HEK293 (cell line): ENCODE data around the gene BIN2.

ENCODE experiments used
- CTCF ChIA-PET: fragments of 350-600 bp; formaldehyde crosslinking; extraction: SDS; loops from one replicate; lab custom pipeline; 2021; ENCODE audit warnings: antibody characterized with exemption; lab: Yijun Ruan, JAX
- POLR2A ChIA-PET: fragments of 300-600 bp; formaldehyde crosslinking; extraction: SDS; loops from one replicate; lab custom pipeline; 2020; ENCODE audit warnings: antibody characterized with exemption, inconsistent platforms; lab: Yijun Ruan, JAX
- H3K27ac ChIP-seq: fragments of 200-500 bp; sonication (Bioruptor generic); 2 replicates; pipeline ENCODE4 v1.5.1; 2014; ENCODE audit warnings: low read depth, low read length, control low read depth, inconsistent platforms; ENCODE audit errors: extremely low read depth
- H3K36me3 ChIP-seq, 2 experiments: fragments of 200-500 bp in 1 of 2; sonication (Bioruptor generic) in 1 of 2; 1 replicate in 1 of 2; 2 replicates in 1 of 2; pipeline ENCODE4 v1.5.1; 2014 to 2017; ENCODE audit warnings: inconsistent platforms in 2 of 2, low read length in 2 of 2; ENCODE audit not compliant: control insufficient read depth in 2 of 2, insufficient read depth in 1 of 2
- H3K4me1 ChIP-seq: fragments of 200-500 bp; sonication (Bioruptor generic); 2 replicates; pipeline ENCODE4 v1.5.1; 2014; ENCODE audit warnings: mild to moderate bottlenecking, low read length, inconsistent platforms; ENCODE audit not compliant: control insufficient read depth, insufficient read depth
- H3K4me3 ChIP-seq: 2 replicates; pipeline ENCODE4 v1.5.1; 2011; ENCODE audit warnings: low read depth, mild to moderate bottlenecking, control low read depth, low read length, moderate library complexity
- H3K9me3 ChIP-seq: fragments of 200-500 bp; sonication (Bioruptor generic); 2 replicates; pipeline ENCODE4 v1.5.1; 2014; ENCODE audit warnings: low read depth, low read length, inconsistent platforms; ENCODE audit not compliant: control insufficient read depth, insufficient read depth
- BCL11A ChIP-seq: fragments of 450-650 bp; formaldehyde crosslinking; IDR thresholded peaks from 2 replicates; pipeline ENCODE4 v1.5.1; 2016; ENCODE audit warnings: low read depth, missing biosample characterization, missing genetic modification characterization
- BCL11B ChIP-seq: fragments of 450-650 bp; formaldehyde crosslinking; IDR thresholded peaks from 2 replicates; pipeline ENCODE4 v1.5.1; 2016; ENCODE audit warnings: low read depth, missing biosample characterization, missing genetic modification characterization
- BCL6B ChIP-seq: fragments of 450-650 bp; formaldehyde crosslinking; IDR thresholded peaks from 2 replicates; pipeline ENCODE4 v1.5.1; 2017; ENCODE audit warnings: missing biosample characterization, missing genetic modification characterization
- EGR2 ChIP-seq: fragments of 450-650 bp; formaldehyde crosslinking; IDR thresholded peaks from 2 replicates; pipeline ENCODE4 v1.5.1; 2016; ENCODE audit warnings: low read depth, missing biosample characterization, missing genetic modification characterization
- GLIS1 ChIP-seq: fragments of 450-650 bp; formaldehyde crosslinking; IDR thresholded peaks from 2 replicates; pipeline ENCODE4 v1.5.1; 2016; ENCODE audit warnings: missing biosample characterization, missing genetic modification characterization
- KLF9 ChIP-seq: fragments of 450-650 bp; formaldehyde crosslinking; IDR thresholded peaks from 2 replicates; pipeline ENCODE4 v1.5.1; 2016; ENCODE audit warnings: missing biosample characterization, missing genetic modification characterization, low read depth
- MZF1 ChIP-seq: fragments of 450-650 bp; formaldehyde crosslinking; IDR thresholded peaks from 2 replicates; pipeline ENCODE4 v1.5.1; 2017; ENCODE audit warnings: missing biosample characterization, missing genetic modification characterization, borderline replicate concordance
- OSR2 ChIP-seq: fragments of 450-650 bp; formaldehyde crosslinking; IDR thresholded peaks from 2 replicates; pipeline ENCODE4 v1.5.1; 2016; ENCODE audit warnings: missing biosample characterization, missing genetic modification characterization
- PRDM6 ChIP-seq: fragments of 450-650 bp; formaldehyde crosslinking; IDR thresholded peaks from 2 replicates; pipeline ENCODE4 v1.5.1; 2017; ENCODE audit warnings: missing biosample characterization, missing genetic modification characterization
- SP2 ChIP-seq: fragments of 450-650 bp; formaldehyde crosslinking; IDR thresholded peaks from 2 replicates; pipeline ENCODE4 v1.5.1; 2016; ENCODE audit warnings: missing biosample characterization, missing genetic modification characterization
- TRIM28 ChIP-seq: IDR thresholded peaks from 2 replicates; pipeline ENCODE4 v1.6.1; 2011; ENCODE audit warnings: low read length, control low read depth, borderline replicate concordance
- ZBTB1 ChIP-seq: fragments of 450-650 bp; formaldehyde crosslinking; IDR thresholded peaks from 2 replicates; pipeline ENCODE4 v1.5.1; 2016; ENCODE audit warnings: missing biosample characterization, missing genetic modification characterization
- ZBTB17 ChIP-seq: fragments of 450-650 bp; formaldehyde crosslinking; IDR thresholded peaks from 2 replicates; pipeline ENCODE4 v1.5.1; 2016; ENCODE audit warnings: missing biosample characterization, missing genetic modification characterization
- ZEB2 ChIP-seq: fragments of 450-650 bp; formaldehyde crosslinking; IDR thresholded peaks from 2 replicates; pipeline ENCODE4 v1.5.1; 2016; ENCODE audit warnings: missing biosample characterization, missing genetic modification characterization
- ZFP3 ChIP-seq: fragments of 450-650 bp; formaldehyde crosslinking; IDR thresholded peaks from 2 replicates; pipeline ENCODE4 v1.5.1; 2016; ENCODE audit warnings: low read depth, missing biosample characterization, missing genetic modification characterization
- ZFP69B ChIP-seq: fragments of 450-650 bp; formaldehyde crosslinking; IDR thresholded peaks from 2 replicates; pipeline ENCODE4 v1.5.1; 2016; ENCODE audit warnings: missing biosample characterization, missing genetic modification characterization
- ZIC2 ChIP-seq: fragments of 450-650 bp; formaldehyde crosslinking; IDR thresholded peaks from 2 replicates; pipeline ENCODE4 v1.5.1; 2016; ENCODE audit warnings: missing biosample characterization, missing genetic modification characterization
- ZNF16 ChIP-seq: fragments of 450-650 bp; formaldehyde crosslinking; IDR thresholded peaks from 2 replicates; pipeline ENCODE4 v1.5.1; 2016; ENCODE audit warnings: low read depth, missing biosample characterization, missing genetic modification characterization
- ZNF18 ChIP-seq: fragments of 450-650 bp; formaldehyde crosslinking; IDR thresholded peaks from 2 replicates; pipeline ENCODE4 v1.5.1; 2016; ENCODE audit warnings: missing biosample characterization, missing genetic modification characterization
- ZNF184 ChIP-seq: fragments of 450-650 bp; IDR thresholded peaks from 2 replicates; pipeline ENCODE4 v1.5.1; 2018; ENCODE audit warnings: missing biosample characterization, mild to moderate bottlenecking, missing genetic modification characterization
- ZNF2 ChIP-seq: fragments of 450-650 bp; formaldehyde crosslinking; IDR thresholded peaks from 2 replicates; pipeline ENCODE4 v1.5.1; 2016; ENCODE audit warnings: missing biosample characterization, missing genetic modification characterization
- ZNF23 ChIP-seq: fragments of 450-650 bp; formaldehyde crosslinking; IDR thresholded peaks from 2 replicates; pipeline ENCODE4 v1.5.1; 2016; ENCODE audit warnings: missing biosample characterization, missing genetic modification characterization, borderline replicate concordance
- ZNF24 ChIP-seq: fragments of 450-650 bp; formaldehyde crosslinking; IDR thresholded peaks from 2 replicates; pipeline ENCODE4 v1.5.1; 2016; ENCODE audit warnings: missing biosample characterization, missing genetic modification characterization
- ZNF335 ChIP-seq: fragments of 450-650 bp; formaldehyde crosslinking; conservative IDR thresholded peaks from 2 replicates; pipeline ENCODE4 v1.5.1; 2016; ENCODE audit warnings: missing biosample characterization, missing genetic modification characterization
- ZNF341 ChIP-seq: fragments of 450-650 bp; formaldehyde crosslinking; IDR thresholded peaks from 2 replicates; pipeline ENCODE4; 2016; ENCODE audit warnings: low read depth, missing biosample characterization, missing genetic modification characterization
- ZNF37A ChIP-seq: fragments of 450-650 bp; IDR thresholded peaks from 2 replicates; pipeline ENCODE4 v1.5.1; 2018; ENCODE audit warnings: missing biosample characterization, missing genetic modification characterization
- ZNF560 ChIP-seq: fragments of 450-650 bp; formaldehyde crosslinking; IDR thresholded peaks from 2 replicates; pipeline ENCODE4 v1.5.1; 2017; ENCODE audit warnings: missing biosample characterization, missing genetic modification characterization, borderline replicate concordance
- ZNF600 ChIP-seq: fragments of 450-650 bp; formaldehyde crosslinking; IDR thresholded peaks from 2 replicates; pipeline ENCODE4 v1.5.1; 2016; ENCODE audit warnings: missing biosample characterization, missing genetic modification characterization
- ZNF610 ChIP-seq: fragments of 450-650 bp; formaldehyde crosslinking; IDR thresholded peaks from 2 replicates; pipeline ENCODE4 v1.5.1; 2016; ENCODE audit warnings: missing biosample characterization, missing genetic modification characterization, borderline replicate concordance
- ZNF629 ChIP-seq: fragments of 450-650 bp; formaldehyde crosslinking; IDR thresholded peaks from 2 replicates; pipeline ENCODE4 v1.5.1; 2017; ENCODE audit warnings: missing biosample characterization, missing genetic modification characterization
- ZNF660 ChIP-seq: fragments of 450-650 bp; IDR thresholded peaks from 2 replicates; pipeline ENCODE4 v1.5.1; 2018; ENCODE audit warnings: missing biosample characterization, mild to moderate bottlenecking, missing genetic modification characterization
- ZSCAN30 ChIP-seq: fragments of 450-650 bp; IDR thresholded peaks from 2 replicates; pipeline ENCODE4 v1.5.1; 2018; ENCODE audit warnings: missing biosample characterization, mild to moderate bottlenecking, missing genetic modification characterization, moderate library complexity
- TF ChIP-seq, protein P1 (sequence below): fragments of 450-650 bp; formaldehyde crosslinking; IDR thresholded peaks from 2 replicates; pipeline ENCODE4 v1.5.1; 2016; ENCODE audit warnings: missing biosample characterization, missing genetic modification characterization

The BIN2 gene

DNA sequence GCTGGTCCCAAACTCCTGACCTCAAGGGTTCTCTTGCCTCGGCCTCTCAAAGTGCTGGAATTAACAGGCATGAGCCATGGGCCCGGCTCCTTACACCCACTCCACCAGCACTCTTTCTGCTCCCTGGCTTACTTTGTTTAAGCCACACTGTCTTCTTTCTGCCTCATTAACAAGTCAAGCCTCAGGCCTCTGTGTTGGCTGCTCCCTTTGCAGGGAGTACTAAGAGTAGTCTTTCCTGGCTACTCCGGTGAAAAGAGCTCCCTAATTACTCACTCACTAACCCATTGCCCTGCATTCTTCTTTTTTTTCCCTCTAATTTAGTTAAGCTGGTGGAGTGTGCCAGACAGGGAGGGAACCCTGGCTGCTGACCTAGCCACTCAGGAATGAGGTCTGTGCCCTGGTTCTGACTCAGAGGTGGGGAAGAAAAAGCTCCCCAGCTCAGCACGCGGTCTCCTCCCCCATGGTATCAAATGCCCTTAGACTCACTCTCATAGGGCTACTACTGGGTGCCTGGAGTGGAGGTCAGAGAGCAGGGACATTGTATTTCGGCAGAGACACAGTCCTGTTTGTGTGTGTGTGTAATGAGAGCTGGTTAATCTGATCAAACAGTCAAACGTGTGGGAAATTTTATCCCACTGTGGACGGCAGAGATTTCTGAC, 47.5 kb upstream of the BIN2 start:
- H3K4me1 ChIP-seq, result peaks cover 6% of the 10 kb centered on the region
- no peak overlapping the region for H3K4me3 ChIP-seq
- no peaks in the 10 kb centered on the region for H3K9me3 ChIP-seq
- peak overlapping the region; percentile 42; the same call in 1 of the 2 replicates for H3K27ac ChIP-seq
- ChIA-PET POLR2A (interaction anchor here (0.6 to 1.8 kb wide), 13 partner anchors 10 to 850 kb away, joined by 3 to 31 read pairs (median 4); partner anchors contain the start of genes CSRNP2, DAZAP2, GALNT6 and SLC11A2), CTCF (interaction anchor here (0.5 to 1.8 kb wide), 17 partner anchors 10 to 862 kb away, joined by 3 to 7 read pairs (median 4); partner anchors contain the start of gene KRT7)
- peaks cover 4 to 18% of the 10 kb centered on the region in 2 experiments; a peak in 2 of 3 replicates for H3K36me3 ChIP-seq
- TF ChIP-seq TRIM28 (peak; percentile 56; the same call in 1 of the 2 replicates), ZNF24 (tag by site-specific recombination) (peak; percentile 90), MZF1 (tag by site-specific recombination) (peak; percentile 92), ZNF600 (tag by site-specific recombination) (peak; percentile 98), PRDM6 (tag by site-specific recombination) (peak; percentile 87), GLIS1 (tag by site-specific recombination) (peak; percentile 92), ZNF610 (tag by site-specific recombination) (no peak), BCL11A (peak; percentile 55), SP2 (peak; percentile 33; the same call in 1 of the 2 replicates), ZNF629 (tag by site-specific recombination) (peak; percentile 93), ZBTB17 (tag by site-specific recombination) (peak; percentile 87), ZFP3 (tag by site-specific recombination) (no peak), ZFP69B (tag by site-specific recombination) (peak; percentile 77), ZNF660 (tag by site-specific recombination) (peak; percentile 75; the same call in 1 of the 2 replicates), ZIC2 (tag by site-specific recombination) (peak; percentile 95), ZNF560 (no peak), ZNF341 (no peak), OSR2 (tag by site-specific recombination) (peak; percentile 100), BCL11B (tag by site-specific recombination) (no peak), ZNF18 (no peak), ZNF2 (tag by site-specific recombination) (0 out of 2 replicates have a peak, but pooled peaks have one; percentile 45), ZNF184 (tag by site-specific recombination) (peak; percentile 86), ZNF23 (tag by site-specific recombination) (no peak), ZNF335 (peak; percentile 91), BCL6B (no peak), ZNF37A (tag by site-specific recombination) (no peak), ZNF16 (no peak), ZEB2 (tag by site-specific recombination) (peak; percentile 90), KLF9 (tag by site-specific recombination) (peak; percentile 40; the same call in 1 of the 2 replicates), ZBTB1 (tag by site-specific recombination) (no peak), EGR2 (0 out of 2 replicates have a peak, but pooled peaks have one; percentile 47), ZSCAN30 (tag by site-specific recombination) (0 out of 2 replicates have a peak, but pooled peaks have one; percentile 35)
- TF ChIP-seq, protein P1, sequence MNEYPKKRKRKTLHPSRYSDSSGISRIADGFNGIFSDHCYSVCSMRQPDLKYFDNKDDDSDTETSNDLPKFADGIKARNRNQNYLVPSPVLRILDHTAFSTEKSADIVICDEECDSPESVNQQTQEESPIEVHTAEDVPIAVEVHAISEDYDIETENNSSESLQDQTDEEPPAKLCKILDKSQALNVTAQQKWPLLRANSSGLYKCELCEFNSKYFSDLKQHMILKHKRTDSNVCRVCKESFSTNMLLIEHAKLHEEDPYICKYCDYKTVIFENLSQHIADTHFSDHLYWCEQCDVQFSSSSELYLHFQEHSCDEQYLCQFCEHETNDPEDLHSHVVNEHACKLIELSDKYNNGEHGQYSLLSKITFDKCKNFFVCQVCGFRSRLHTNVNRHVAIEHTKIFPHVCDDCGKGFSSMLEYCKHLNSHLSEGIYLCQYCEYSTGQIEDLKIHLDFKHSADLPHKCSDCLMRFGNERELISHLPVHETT (tag by site-specific recombination), result peak; percentile 85
